ENCODE data around the gene SLC13A5. TPM values are rescaled to one million over a fixed set of nuclear protein-coding genes. Genes with fewer than 3 reads are reported as not detected.

SLC13A5 gene
- polyA plus RNA-seq, 3 donors: not detected

GRCh38 chr17:6681176-6681575, 32.0 kb downstream of the SLC13A5 start:
- no peak for DNase-seq
- no peaks in the 10 kb centered on the region for H3K9me3 Mint-ChIP-seq
- Histone ChIP-seq H3K79me2 (ENCODE audit: insufficient read depth, low read length) (no peaks in the 10 kb centered on the region), H3K9me3 (replicated peaks in 1 of 2; ENCODE audit: control insufficient read depth in 1 of 2, insufficient read depth in 1 of 2, low read length in 2 of 2) (no peaks in the 10 kb centered on the region), H3K4me2 (replicated peaks; ENCODE audit: extremely low read depth, low read length, poor library complexity, severe bottlenecking) (no peak overlapping the region), H4K20me1 (ENCODE audit: insufficient read depth, low read length) (no peaks in the 10 kb centered on the region), H3K36me3 (replicated peaks in 1 of 2; ENCODE audit: control insufficient read depth in 1 of 2, insufficient read depth in 2 of 2, low read length in 2 of 2) (no peaks in the 10 kb centered on the region), H3K4me1 (ENCODE audit: control insufficient read depth in 1 of 2, insufficient read depth in 2 of 2, low read length in 2 of 2) (no peaks in the 10 kb centered on the region), H3K27ac (ENCODE audit: low read depth in 1 of 2, low read length in 2 of 2) (no peak overlapping the region), H2AFZ (ENCODE audit: insufficient read depth, low read depth, low read length, poor library complexity, severe bottlenecking) (no peak overlapping the region), H3K4me3 (replicated peaks in 1 of 3; ENCODE audit: low read depth in 2 of 3, low read length in 3 of 3) (no peak overlapping the region), H3K9ac (ENCODE audit: insufficient read depth, low read length, poor library complexity, severe bottlenecking) (no peak overlapping the region), H3K27me3 (ENCODE audit: control insufficient read depth in 2 of 2, insufficient read depth in 2 of 2, low read length in 2 of 2) (peaks cover 7 to 32% of the 10 kb centered on the region in 2 donors)
- WGBS (ENCODE audit: insufficient coverage): 72% methylated on average over 4 of the region's 4 CpGs
- H3K27ac Mint-ChIP-seq: no peak overlapping the region
- TF ChIP-seq, protein P1, sequence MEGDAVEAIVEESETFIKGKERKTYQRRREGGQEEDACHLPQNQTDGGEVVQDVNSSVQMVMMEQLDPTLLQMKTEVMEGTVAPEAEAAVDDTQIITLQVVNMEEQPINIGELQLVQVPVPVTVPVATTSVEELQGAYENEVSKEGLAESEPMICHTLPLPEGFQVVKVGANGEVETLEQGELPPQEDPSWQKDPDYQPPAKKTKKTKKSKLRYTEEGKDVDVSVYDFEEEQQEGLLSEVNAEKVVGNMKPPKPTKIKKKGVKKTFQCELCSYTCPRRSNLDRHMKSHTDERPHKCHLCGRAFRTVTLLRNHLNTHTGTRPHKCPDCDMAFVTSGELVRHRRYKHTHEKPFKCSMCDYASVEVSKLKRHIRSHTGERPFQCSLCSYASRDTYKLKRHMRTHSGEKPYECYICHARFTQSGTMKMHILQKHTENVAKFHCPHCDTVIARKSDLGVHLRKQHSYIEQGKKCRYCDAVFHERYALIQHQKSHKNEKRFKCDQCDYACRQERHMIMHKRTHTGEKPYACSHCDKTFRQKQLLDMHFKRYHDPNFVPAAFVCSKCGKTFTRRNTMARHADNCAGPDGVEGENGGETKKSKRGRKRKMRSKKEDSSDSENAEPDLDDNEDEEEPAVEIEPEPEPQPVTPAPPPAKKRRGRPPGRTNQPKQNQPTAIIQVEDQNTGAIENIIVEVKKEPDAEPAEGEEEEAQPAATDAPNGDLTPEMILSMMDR (IDR thresholded peaks at IDR 0.05): no peak
- H3K27me3 Mint-ChIP-seq (ENCODE audit: low read depth in 3 of 3): peaks cover 49 to 71% (median 50%) of the 10 kb centered on the region in 3 donors
- peaks cover 3% of the 10 kb centered on the region for H3K4me1 Mint-ChIP-seq
- intact Hi-C loops (cut with micrococcal nuclease): no loop called here
- H3K36me3 Mint-ChIP-seq: no peaks in the 10 kb centered on the region
- H3K4me3 Mint-ChIP-seq: peak overlapping the region in 1 of 2 donors; percentile 35

DNA sequence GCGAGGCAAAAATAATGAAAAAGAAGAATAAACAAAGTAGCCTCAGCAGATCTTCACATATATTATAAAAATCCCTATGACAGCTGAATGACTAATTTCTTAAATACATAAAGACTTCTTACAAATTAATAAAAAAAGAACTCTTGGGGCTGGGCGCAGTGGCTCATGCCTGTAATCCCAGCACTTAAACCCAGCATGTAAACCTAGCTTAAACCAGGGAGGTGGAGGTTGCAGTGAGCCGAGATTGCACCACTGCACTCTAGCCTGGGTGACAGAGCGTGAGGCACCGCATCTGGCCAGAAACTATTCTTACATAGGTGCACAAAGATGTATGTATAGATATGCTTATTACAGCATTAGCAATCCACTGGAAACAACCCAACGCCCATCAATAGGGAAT, 33.9 kb downstream of the SLC13A5 start:
- Histone ChIP-seq H3K36me3 (replicated peaks in 1 of 2; ENCODE audit: control insufficient read depth in 1 of 2, insufficient read depth in 2 of 2, low read length in 2 of 2) (no peaks in the 10 kb centered on the region), H3K79me2 (ENCODE audit: insufficient read depth, low read length) (no peaks in the 10 kb centered on the region), H3K27ac (ENCODE audit: low read depth in 1 of 2, low read length in 2 of 2) (no peak overlapping the region), H3K4me2 (replicated peaks; ENCODE audit: extremely low read depth, low read length, poor library complexity, severe bottlenecking) (no peak overlapping the region), H2AFZ (ENCODE audit: insufficient read depth, low read depth, low read length, poor library complexity, severe bottlenecking) (no peak overlapping the region), H3K27me3 (ENCODE audit: control insufficient read depth in 2 of 2, insufficient read depth in 2 of 2, low read length in 2 of 2) (peaks cover 7 to 34% of the 10 kb centered on the region in 2 donors), H3K9ac (ENCODE audit: insufficient read depth, low read length, poor library complexity, severe bottlenecking) (no peak overlapping the region), H3K9me3 (replicated peaks in 1 of 2; ENCODE audit: control insufficient read depth in 1 of 2, insufficient read depth in 1 of 2, low read length in 2 of 2) (no peaks in the 10 kb centered on the region), H3K4me1 (ENCODE audit: control insufficient read depth in 1 of 2, insufficient read depth in 2 of 2, low read length in 2 of 2) (no peaks in the 10 kb centered on the region), H3K4me3 (replicated peaks in 1 of 3; ENCODE audit: low read depth in 2 of 3, low read length in 3 of 3) (no peak overlapping the region), H4K20me1 (ENCODE audit: insufficient read depth, low read length) (no peaks in the 10 kb centered on the region)
- Mint-ChIP-seq H3K27me3 (ENCODE audit: low read depth in 3 of 3) (peaks cover 45 to 70% (median 57%) of the 10 kb centered on the region in 3 donors), H3K36me3 (no peaks in the 10 kb centered on the region), H3K27ac (no peak overlapping the region), H3K4me3 (peak overlapping the region in 1 of 2 donors; percentile 33), H3K4me1 (peaks cover 3% of the 10 kb centered on the region), H3K9me3 (no peaks in the 10 kb centered on the region)
- TF ChIP-seq, protein P1 (IDR thresholded peaks at IDR 0.05): no peak
- no peak for DNase-seq
- 100% methylated on average over 1 of the region's 6 CpGs for WGBS (ENCODE audit: insufficient coverage)
- intact Hi-C loops (cut with micrococcal nuclease): no loop called here
